ENCODE measurements around the gene FCHO2. TPM values are rescaled to one million over a fixed set of nuclear protein-coding genes. Genes with fewer than 3 reads are reported as not detected.

The FCHO2 gene
- total and polyA plus RNA-seq, 7 donors = 4.0 to 19.9 (median 16.6) TPM

DNA sequence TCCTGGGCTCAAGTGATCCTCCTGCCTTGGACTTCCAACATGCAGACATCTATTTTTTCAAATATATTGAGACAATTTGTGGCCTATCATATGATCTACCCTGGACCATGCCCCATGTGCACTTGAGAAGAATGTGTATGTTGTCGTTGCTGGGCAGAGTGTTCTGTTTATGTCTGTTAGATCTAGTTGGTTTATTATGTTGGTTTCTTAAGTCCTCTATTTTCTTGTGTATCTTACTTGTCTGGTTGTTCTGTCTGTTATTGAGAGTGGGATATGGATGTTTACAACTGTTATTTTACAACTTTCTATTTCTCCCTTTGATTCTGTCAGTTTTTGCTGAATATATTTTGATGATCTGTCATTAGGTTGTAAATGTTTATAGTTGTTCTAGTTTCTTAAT, 154.3 kb downstream of the FCHO2 start:
- ATAC-seq = no peak
- intact Hi-C loops (cut with DNase I) = no loop called here
- Histone ChIP-seq H3K4me3 (no peak overlapping the region), H3K27ac (no peak overlapping the region), H3K4me1 (no peaks in the 10 kb centered on the region), H3K27me3 (ENCODE audit: insufficient read depth in 3 of 3, low read length in 2 of 3) (no peaks in the 10 kb centered on the region), H3K9me3 (no peaks in the 10 kb centered on the region), H3K36me3 (ENCODE audit: insufficient read depth in 1 of 2, low read depth in 1 of 2) (peaks cover 0 to 3% of the 10 kb centered on the region in 2 donors)
- DNase-seq = no peak
- TF ChIP-seq, protein P1, sequence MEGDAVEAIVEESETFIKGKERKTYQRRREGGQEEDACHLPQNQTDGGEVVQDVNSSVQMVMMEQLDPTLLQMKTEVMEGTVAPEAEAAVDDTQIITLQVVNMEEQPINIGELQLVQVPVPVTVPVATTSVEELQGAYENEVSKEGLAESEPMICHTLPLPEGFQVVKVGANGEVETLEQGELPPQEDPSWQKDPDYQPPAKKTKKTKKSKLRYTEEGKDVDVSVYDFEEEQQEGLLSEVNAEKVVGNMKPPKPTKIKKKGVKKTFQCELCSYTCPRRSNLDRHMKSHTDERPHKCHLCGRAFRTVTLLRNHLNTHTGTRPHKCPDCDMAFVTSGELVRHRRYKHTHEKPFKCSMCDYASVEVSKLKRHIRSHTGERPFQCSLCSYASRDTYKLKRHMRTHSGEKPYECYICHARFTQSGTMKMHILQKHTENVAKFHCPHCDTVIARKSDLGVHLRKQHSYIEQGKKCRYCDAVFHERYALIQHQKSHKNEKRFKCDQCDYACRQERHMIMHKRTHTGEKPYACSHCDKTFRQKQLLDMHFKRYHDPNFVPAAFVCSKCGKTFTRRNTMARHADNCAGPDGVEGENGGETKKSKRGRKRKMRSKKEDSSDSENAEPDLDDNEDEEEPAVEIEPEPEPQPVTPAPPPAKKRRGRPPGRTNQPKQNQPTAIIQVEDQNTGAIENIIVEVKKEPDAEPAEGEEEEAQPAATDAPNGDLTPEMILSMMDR (IDR thresholded peaks at IDR 0.05) = no peak
- WGBS, 3 donors = 70 to 80% (median 77%) methylated on average over 1 of the region's 1 CpG

DNA sequence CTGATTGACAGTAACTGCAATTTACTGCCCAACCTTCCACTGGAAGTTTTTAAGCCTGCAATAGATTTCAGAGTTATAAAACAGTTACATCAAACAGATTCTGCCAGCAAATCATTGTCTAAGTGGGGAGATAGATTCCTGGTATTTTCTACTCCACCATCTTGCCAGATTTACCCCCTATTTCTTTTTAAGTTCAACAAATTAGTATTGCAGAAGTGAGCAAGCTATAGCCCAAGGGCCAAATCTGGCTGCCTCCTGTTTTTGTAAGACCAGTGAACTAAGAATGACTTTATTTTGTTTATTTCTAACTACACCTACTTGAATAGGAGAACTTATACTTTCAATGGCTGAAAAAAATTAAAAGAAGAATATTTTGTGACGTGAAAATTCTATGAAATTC, 155.7 kb downstream of the FCHO2 start:
- no peak for DNase-seq
- H3K27ac ChIP-seq = no peak overlapping the region
- no peaks in the 10 kb centered on the region for H3K27me3 ChIP-seq (ENCODE audit: insufficient read depth in 3 of 3, low read length in 2 of 3)
- TF ChIP-seq, protein P1 (IDR thresholded peaks at IDR 0.05) = no peak
- WGBS, 3 donors = 88 to 92% (median 91%) methylated on average over 1 of the region's 1 CpG
- no peaks in the 10 kb centered on the region for H3K9me3 ChIP-seq
- no peaks in the 10 kb centered on the region for H3K4me1 ChIP-seq
- H3K4me3 ChIP-seq = no peak overlapping the region
- H3K36me3 ChIP-seq (ENCODE audit: insufficient read depth in 1 of 2, low read depth in 1 of 2) = peaks cover 0 to 3% of the 10 kb centered on the region in 2 donors
- intact Hi-C loops (cut with DNase I) = no loop called here
- ATAC-seq = no peak

DNA sequence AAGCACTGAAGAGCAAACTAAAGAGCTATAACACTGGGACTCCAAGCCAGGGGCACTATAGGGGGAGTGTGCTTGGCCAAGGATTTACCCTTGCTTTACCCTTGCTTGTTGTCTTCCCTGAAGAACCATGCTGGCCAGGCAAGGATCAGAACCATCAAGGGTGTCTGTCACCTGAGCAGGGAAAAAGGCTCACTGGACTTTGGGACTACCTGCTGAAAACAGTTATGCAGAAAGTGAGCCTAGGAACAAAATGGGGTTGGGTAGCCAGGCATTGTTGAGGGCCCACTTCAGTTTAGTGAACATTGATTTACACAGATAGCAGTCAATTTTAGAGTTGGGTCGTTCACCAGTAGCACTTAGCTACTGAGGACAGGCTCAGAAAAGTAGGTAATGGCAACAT, 156.5 kb downstream of the FCHO2 start:
- Histone ChIP-seq H3K27me3 (ENCODE audit: insufficient read depth in 3 of 3, low read length in 2 of 3) (no peaks in the 10 kb centered on the region), H3K4me3 (no peak overlapping the region), H3K9me3 (no peaks in the 10 kb centered on the region), H3K36me3 (ENCODE audit: insufficient read depth in 1 of 2, low read depth in 1 of 2) (peaks cover 0 to 3% of the 10 kb centered on the region in 2 donors), H3K4me1 (no peaks in the 10 kb centered on the region), H3K27ac (no peak overlapping the region)
- ATAC-seq = no peak
- intact Hi-C loops (cut with DNase I) = no loop called here
- 64 to 77% (median 66%) methylated on average over 1 of the region's 1 CpG for WGBS, 3 donors
- no peak for DNase-seq
- TF ChIP-seq, protein P1 (IDR thresholded peaks at IDR 0.05) = no peak

DNA sequence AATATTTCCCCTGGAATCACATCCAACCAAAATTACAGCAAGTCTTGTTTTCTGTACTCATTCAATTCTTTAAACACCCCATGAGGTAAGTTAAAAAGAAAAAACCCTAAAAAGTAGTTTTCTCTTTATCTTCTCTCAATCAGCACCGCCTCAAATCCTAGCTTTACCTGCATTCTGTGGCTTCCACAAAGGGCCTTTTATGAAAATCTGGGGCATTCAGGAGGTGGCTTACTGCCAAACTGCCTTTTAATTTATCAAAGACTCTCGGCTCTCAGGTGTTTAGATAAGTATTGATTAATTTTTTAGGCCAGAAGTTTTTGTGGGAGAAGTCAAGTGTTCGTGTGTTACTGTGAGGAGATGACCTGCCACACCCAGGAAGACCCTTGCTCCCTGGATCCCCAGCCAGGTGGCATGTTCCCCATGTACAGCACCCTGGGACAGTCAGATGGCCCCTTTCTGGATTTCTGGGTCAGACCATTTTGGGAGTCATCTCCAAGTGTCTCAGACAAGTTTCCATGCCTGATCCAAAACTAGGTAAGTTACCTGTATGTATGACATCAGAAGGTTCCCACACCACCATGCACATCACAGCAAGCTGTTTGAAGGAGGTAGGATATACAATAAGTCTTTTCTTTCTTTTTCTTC, 158.3 kb downstream of the FCHO2 start:
- Histone ChIP-seq H3K9me3 (no peaks in the 10 kb centered on the region), H3K4me3 (no peak overlapping the region), H3K27ac (no peak overlapping the region), H3K36me3 (ENCODE audit: insufficient read depth in 1 of 2, low read depth in 1 of 2) (peaks cover 0 to 3% of the 10 kb centered on the region in 2 donors), H3K27me3 (ENCODE audit: insufficient read depth in 3 of 3, low read length in 2 of 3) (no peaks in the 10 kb centered on the region), H3K4me1 (no peaks in the 10 kb centered on the region)
- intact Hi-C loops (cut with DNase I) = no loop called here
- WGBS, 3 donors = 73 to 80% (median 76%) methylated on average over 3 of the region's 3 CpGs
- TF ChIP-seq, protein P1 (IDR thresholded peaks at IDR 0.05) = no peak
- DNase-seq = no peak
- ATAC-seq = no peak

All from psoas muscle (tissue), 8 donors.